HepG2 (cell line): ENCODE results near the gene TMEM116. TPM values are rescaled to one million over a fixed set of nuclear protein-coding genes. Genes with fewer than 3 reads are reported as not detected.
A peak's percentile ranks its signal among the peaks of the same experiment; 100 is the strongest.

Source experiments
- CEBPB ChIP-seq: IDR thresholded peaks from 2 replicates; pipeline ENCODE4 v1.6.1; 2011; ENCODE audit warnings: low read depth, low read length, improper control_type of control experiment, borderline replicate concordance
- GABPB1 ChIP-seq: IDR thresholded peaks from 2 replicates; pipeline ENCODE4 v1.6.1; 2016; ENCODE audit warnings: mild to moderate bottlenecking, missing genetic modification reagents, moderate library complexity, missing compliant biosample characterization
- GTF2F1 ChIP-seq: fragments of 150-350 bp; IDR thresholded peaks from 2 replicates; pipeline ENCODE4 v1.6.1; 2014; ENCODE audit warnings: low read length
- HDAC6 ChIP-seq: fragments of 200-600 bp; sonication (generic); IDR thresholded peaks from 2 replicates; pipeline ENCODE4 v1.7.0; 2017; ENCODE audit warnings: mild to moderate bottlenecking, antibody characterized with exemption, low read length, low read depth
- KLF6 ChIP-seq: IDR thresholded peaks from 2 replicates; pipeline ENCODE4 v1.8.0; 2016; ENCODE audit warnings: missing biosample characterization, missing genetic modification reagents
- MED8 ChIP-seq: sonication (generic); formaldehyde crosslinking; IDR thresholded peaks from 2 replicates; pipeline ENCODE4 v1.8.1; 2023; ENCODE audit warnings: mild to moderate bottlenecking, missing genetic modification reagents; ENCODE audit not compliant: insufficient replicate concordance
- MIER3 ChIP-seq: IDR thresholded peaks from 2 replicates; pipeline ENCODE4 v1.6.1; 2016; ENCODE audit warnings: missing compliant biosample characterization, borderline replicate concordance
- MIXL1 ChIP-seq: IDR thresholded peaks from 2 replicates; pipeline ENCODE4 v1.6.1; 2016
- NR2F2 ChIP-seq: IDR thresholded peaks from 2 replicates; pipeline ENCODE4 v1.6.1; 2012; ENCODE audit warnings: low read depth, inconsistent platforms, borderline replicate concordance
- POGZ ChIP-seq: sonication (generic); formaldehyde crosslinking; IDR thresholded peaks from 2 replicates; pipeline ENCODE4 v1.4.0; 2020; ENCODE audit warnings: mild to moderate bottlenecking, missing genetic modification reagents
- SMARCE1 ChIP-seq: fragments of 450-650 bp; IDR thresholded peaks from 2 replicates; pipeline ENCODE4 v1.6.1; 2017; ENCODE audit warnings: borderline replicate concordance
- TBP ChIP-seq: sonication (generic); formaldehyde crosslinking; IDR thresholded peaks from 2 replicates; pipeline ENCODE4 v1.5.0; 2020; ENCODE audit warnings: missing genetic modification reagents
- ZBTB20 ChIP-seq: sonication (generic); formaldehyde crosslinking; IDR thresholded peaks from 2 replicates; pipeline ENCODE4 v1.8.1; 2023; ENCODE audit warnings: missing genetic modification reagents, low read depth, mild to moderate bottlenecking, borderline replicate concordance
- ZC3H4 ChIP-seq: sonication (generic); formaldehyde crosslinking; IDR thresholded peaks from 2 replicates; pipeline ENCODE4 v1.4.0; 2020; ENCODE audit warnings: missing genetic modification reagents, borderline replicate concordance
- ZKSCAN1 ChIP-seq: fragments of 150-350 bp; IDR thresholded peaks from 2 replicates; pipeline ENCODE4 v1.6.1; 2014; ENCODE audit warnings: low read length
- ZNF570 ChIP-seq: sonication (generic); formaldehyde crosslinking; IDR thresholded peaks from 2 replicates; pipeline ENCODE4 v1.4.0; 2020; ENCODE audit warnings: mild to moderate bottlenecking, missing genetic modification reagents, borderline replicate concordance
- ZNF616 ChIP-seq: sonication (generic); formaldehyde crosslinking; IDR thresholded peaks from 2 replicates; pipeline ENCODE4 v1.5.0; 2020; ENCODE audit warnings: low read depth, mild to moderate bottlenecking, missing genetic modification reagents
- ZNF619 ChIP-seq: sonication (generic); formaldehyde crosslinking; IDR thresholded peaks from 2 replicates; pipeline ENCODE4 v1.4.0; 2020; ENCODE audit warnings: mild to moderate bottlenecking, missing genetic modification reagents
- polyA plus RNA-seq, 8 experiments: library from polyadenylated mRNA; depleted of rRNA in 3 of 8; stranded (reverse) in 7 of 8; unstranded in 1 of 8; fragments of >200 nt; fragmentation: Illumina TruSeq in 4 of 8; extraction: Trizol in 4 of 8; gene quantifications; 2 replicates each; pipeline versions ENCODE4 v1.2.1 to v1.2.3, GENCODE V29; 2011 to 2016; ENCODE audit warnings: low read depth in 4 of 8, missing spikeins in 1 of 8, mixed read lengths in 1 of 8; ENCODE audit not compliant: insufficient read depth in 1 of 8
- total RNA-seq, 5 experiments: library from RNA; depleted of rRNA; stranded (reverse); fragments of >200 nt; fragmentation: Illumina TruSeq; extraction: Trizol; gene quantifications; 2 replicates each; pipeline ENCODE4 v1.2.3, GENCODE V29; 2016; ENCODE audit warnings: low read depth in 1 of 5
- TF ChIP-seq, protein P1 (sequence below): sonication (generic); formaldehyde crosslinking; IDR thresholded peaks from 2 replicates; pipeline ENCODE4 v1.9.0; 2022; ENCODE audit warnings: missing genetic modification reagents, mild to moderate bottlenecking, borderline replicate concordance
- TF ChIP-seq, protein P2 (sequence below): IDR thresholded peaks from 2 replicates; pipeline ENCODE4 v1.6.1; 2016; ENCODE audit warnings: mild to moderate bottlenecking, missing biosample characterization, missing genetic modification reagents
- TF ChIP-seq, protein P3 (sequence below): IDR thresholded peaks from 2 replicates; pipeline ENCODE4 v1.6.1; 2016
- TF ChIP-seq, protein P4 (sequence below): sonication (generic); formaldehyde crosslinking; IDR thresholded peaks from 2 replicates; pipeline ENCODE4 v1.8.0; 2022; ENCODE audit warnings: low read depth, missing genetic modification reagents
- TF ChIP-seq, protein P5 (sequence below): sonication (generic); formaldehyde crosslinking; IDR thresholded peaks from 2 replicates; pipeline ENCODE4 v1.5.0; 2020; ENCODE audit warnings: mild to moderate bottlenecking, missing genetic modification reagents, moderate library complexity
- TF ChIP-seq, protein P6 (sequence below): sonication (generic); formaldehyde crosslinking; IDR thresholded peaks from 2 replicates; pipeline ENCODE4 v1.5.0; 2020; ENCODE audit warnings: missing genetic modification reagents

TMEM116 gene
- total and polyA plus RNA-seq, 2 of the 13 experiments (the other 11 are each of a cell fraction or from before 2014, with no cell fraction given) = 14.0 to 17.8 TPM

DNA sequence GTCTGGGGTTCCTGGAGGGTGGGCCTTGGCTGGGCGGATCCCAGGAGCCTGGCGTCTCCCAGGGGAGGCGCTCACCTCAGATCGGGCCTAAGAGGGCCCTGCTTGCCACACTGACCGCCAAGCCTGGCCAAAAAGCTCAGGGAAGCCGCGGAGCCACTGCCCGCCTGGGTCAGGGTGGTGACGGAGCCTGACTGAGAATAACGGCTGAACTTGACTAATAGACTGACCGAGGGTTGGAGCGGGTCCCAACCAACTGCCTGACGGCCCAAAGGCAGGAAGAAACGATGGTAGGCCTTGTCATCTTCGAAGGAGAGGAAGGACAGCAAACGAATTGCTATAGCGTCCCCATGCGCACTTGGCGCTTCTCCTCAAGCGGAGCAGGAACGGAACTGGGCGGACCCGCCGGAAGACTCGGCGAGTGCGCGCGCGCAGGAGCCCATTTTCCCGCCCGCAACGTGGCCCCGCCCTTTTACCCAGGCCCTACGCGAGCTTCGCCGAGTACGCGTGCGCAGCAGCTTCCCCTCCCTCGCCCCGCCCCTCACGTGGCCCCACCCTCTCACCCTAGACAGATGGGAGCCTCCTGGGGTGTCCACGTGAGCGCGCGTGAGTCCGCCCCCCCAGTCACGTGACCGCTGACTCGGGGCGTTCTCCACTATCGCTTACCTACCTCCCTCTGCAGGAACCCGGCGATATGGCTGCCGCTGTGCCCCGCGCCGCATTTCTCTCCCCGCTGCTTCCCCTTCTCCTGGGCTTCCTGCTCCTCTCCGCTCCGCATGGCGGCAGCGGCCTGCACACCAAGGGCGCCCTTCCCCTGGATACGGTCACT is at the start of gene TMEM116, which contains the start of gene ERP29 (continued):
- TF ChIP-seq, protein P1, sequence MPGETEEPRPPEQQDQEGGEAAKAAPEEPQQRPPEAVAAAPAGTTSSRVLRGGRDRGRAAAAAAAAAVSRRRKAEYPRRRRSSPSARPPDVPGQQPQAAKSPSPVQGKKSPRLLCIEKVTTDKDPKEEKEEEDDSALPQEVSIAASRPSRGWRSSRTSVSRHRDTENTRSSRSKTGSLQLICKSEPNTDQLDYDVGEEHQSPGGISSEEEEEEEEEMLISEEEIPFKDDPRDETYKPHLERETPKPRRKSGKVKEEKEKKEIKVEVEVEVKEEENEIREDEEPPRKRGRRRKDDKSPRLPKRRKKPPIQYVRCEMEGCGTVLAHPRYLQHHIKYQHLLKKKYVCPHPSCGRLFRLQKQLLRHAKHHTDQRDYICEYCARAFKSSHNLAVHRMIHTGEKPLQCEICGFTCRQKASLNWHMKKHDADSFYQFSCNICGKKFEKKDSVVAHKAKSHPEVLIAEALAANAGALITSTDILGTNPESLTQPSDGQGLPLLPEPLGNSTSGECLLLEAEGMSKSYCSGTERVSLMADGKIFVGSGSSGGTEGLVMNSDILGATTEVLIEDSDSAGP (CRISPR knock-in tag) = no peak
- TF ChIP-seq SMARCE1 (no peak), ZNF619 (CRISPR knock-in tag) (peak; percentile 11; the same call in 1 of the 2 replicates), TBP (no peak), GABPB1 (peak; percentile 91), ZNF570 (CRISPR knock-in tag) (no peak), ZC3H4 (CRISPR knock-in tag) (no peak; the same call in none of the 2 replicates), ZNF616 (no peak), NR2F2 (no peak), CEBPB (no peak), MIXL1 (CRISPR knock-in tag) (peak; percentile 24; the same call in 1 of the 2 replicates), GTF2F1 (peak; percentile 77; the same call in 1 of the 2 replicates), ZKSCAN1 (no peak), POGZ (CRISPR knock-in tag) (peak; percentile 51), KLF6 (peak; percentile 16; the same call in 1 of the 2 replicates), ZBTB20 (peak; percentile 64; the same call in 1 of the 2 replicates), MIER3 (0 out of 2 replicates have a peak, but pooled peaks have one; percentile 21), HDAC6 (no peak), MED8 (CRISPR knock-in tag) (peak; percentile 45)
- TF ChIP-seq, protein P2, sequence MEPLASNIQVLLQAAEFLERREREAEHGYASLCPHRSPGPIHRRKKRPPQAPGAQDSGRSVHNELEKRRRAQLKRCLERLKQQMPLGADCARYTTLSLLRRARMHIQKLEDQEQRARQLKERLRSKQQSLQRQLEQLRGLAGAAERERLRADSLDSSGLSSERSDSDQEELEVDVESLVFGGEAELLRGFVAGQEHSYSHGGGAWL (CRISPR knock-in tag) = no peak; the same call in 1 of the 2 replicates
- TF ChIP-seq, protein P3, sequence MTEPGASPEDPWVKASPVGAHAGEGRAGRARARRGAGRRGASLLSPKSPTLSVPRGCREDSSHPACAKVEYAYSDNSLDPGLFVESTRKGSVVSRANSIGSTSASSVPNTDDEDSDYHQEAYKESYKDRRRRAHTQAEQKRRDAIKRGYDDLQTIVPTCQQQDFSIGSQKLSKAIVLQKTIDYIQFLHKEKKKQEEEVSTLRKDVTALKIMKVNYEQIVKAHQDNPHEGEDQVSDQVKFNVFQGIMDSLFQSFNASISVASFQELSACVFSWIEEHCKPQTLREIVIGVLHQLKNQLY (CRISPR knock-in tag) = peak; percentile 95
- TF ChIP-seq, protein P4, sequence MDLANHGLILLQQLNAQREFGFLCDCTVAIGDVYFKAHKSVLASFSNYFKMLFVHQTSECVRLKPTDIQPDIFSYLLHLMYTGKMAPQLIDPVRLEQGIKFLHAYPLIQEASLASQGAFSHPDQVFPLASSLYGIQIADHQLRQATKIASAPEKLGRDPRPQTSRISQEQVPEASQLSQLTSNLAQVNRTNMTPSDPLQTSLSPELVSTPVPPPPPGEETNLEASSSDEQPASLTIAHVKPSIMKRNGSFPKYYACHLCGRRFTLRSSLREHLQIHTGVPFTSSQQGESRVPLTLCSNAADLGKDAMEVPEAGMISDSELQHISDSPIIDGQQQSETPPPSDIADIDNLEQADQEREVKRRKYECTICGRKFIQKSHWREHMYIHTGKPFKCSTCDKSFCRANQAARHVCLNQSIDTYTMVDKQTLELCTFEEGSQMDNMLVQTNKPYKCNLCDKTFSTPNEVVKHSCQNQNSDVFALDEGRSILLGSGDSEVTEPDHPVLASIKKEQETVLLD (CRISPR knock-in tag) = peak; percentile 31
- TF ChIP-seq, protein P5, sequence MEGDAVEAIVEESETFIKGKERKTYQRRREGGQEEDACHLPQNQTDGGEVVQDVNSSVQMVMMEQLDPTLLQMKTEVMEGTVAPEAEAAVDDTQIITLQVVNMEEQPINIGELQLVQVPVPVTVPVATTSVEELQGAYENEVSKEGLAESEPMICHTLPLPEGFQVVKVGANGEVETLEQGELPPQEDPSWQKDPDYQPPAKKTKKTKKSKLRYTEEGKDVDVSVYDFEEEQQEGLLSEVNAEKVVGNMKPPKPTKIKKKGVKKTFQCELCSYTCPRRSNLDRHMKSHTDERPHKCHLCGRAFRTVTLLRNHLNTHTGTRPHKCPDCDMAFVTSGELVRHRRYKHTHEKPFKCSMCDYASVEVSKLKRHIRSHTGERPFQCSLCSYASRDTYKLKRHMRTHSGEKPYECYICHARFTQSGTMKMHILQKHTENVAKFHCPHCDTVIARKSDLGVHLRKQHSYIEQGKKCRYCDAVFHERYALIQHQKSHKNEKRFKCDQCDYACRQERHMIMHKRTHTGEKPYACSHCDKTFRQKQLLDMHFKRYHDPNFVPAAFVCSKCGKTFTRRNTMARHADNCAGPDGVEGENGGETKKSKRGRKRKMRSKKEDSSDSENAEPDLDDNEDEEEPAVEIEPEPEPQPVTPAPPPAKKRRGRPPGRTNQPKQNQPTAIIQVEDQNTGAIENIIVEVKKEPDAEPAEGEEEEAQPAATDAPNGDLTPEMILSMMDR (CRISPR knock-in tag) = peak; percentile 51; the same call in 1 of the 2 replicates
- TF ChIP-seq, protein P6, sequence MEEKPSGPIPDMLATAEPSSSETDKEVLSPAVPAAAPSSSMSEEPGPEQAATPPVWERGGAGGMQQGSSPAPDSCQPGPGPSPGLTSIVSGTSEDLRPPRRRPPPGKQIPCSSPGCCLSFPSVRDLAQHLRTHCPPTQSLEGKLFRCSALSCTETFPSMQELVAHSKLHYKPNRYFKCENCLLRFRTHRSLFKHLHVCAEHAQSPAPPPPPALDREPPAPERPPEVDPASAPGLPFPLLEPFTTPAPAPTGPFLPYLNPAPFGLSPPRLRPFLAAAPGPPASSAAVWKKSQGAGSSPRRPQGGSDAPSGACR (CRISPR knock-in tag) = peak; percentile 20; the same call in 1 of the 2 replicates
